Esophagus muscularis mucosa (tissue), 4 donors: ENCODE results near the gene NSRP1. TPM values are rescaled to one million over a fixed set of nuclear protein-coding genes. Genes with fewer than 3 reads are reported as not detected.

Source experiments
- DNase-seq: peaks from one replicate; pipeline ENCODE4 v3.0.0-alpha.2; 2017; ENCODE audit errors: extremely low spot score
- H3K27ac ChIP-seq, 4 donors: fragments of 200-600 bp; sonication (generic); replicated peaks in 1 of 4; 1 replicate in 3 of 4; 2 replicates in 1 of 4; pipeline ENCODE4 v1.5.1; 2016 to 2019; ENCODE audit warnings: mild to moderate bottlenecking in 1 of 4
- H3K27me3 ChIP-seq, 4 donors: fragments of 200-600 bp; sonication (generic); one replicate each; pipeline versions ENCODE4 v1.5.1 to v1.6.0; 2016 to 2019
- H3K36me3 ChIP-seq, 4 donors: fragments of 200-600 bp; sonication (generic); one replicate each; pipeline ENCODE4 v1.5.1; 2016 to 2019
- H3K4me1 ChIP-seq, 4 donors: fragments of 200-600 bp; sonication (generic); one replicate each; pipeline ENCODE4 v1.5.1; 2016 to 2019
- H3K4me3 ChIP-seq, 4 donors: fragments of 200-600 bp; sonication (generic); 1 replicate in 2 of 4; 2 replicates in 2 of 4; pipeline ENCODE4 v1.5.1; 2016 to 2019; ENCODE audit warnings: mild to moderate bottlenecking in 4 of 4, moderate library complexity in 1 of 4
- H3K9me3 ChIP-seq, 4 donors: fragments of 200-600 bp; sonication (generic); 1 replicate in 3 of 4; 2 replicates in 1 of 4; pipeline ENCODE4 v1.5.1; 2016 to 2019
- CTCF ChIP-seq, 3 experiments: fragments of 200-600 bp in 2 of 3; fragments of 450-650 bp in 1 of 3; sonication (generic) in 2 of 3; IDR thresholded peaks; one replicate each; pipeline ENCODE4 v1.5.1; 2017 to 2019; ENCODE audit warnings: antibody characterized with exemption in 3 of 3, mild to moderate bottlenecking in 2 of 3, moderate library complexity in 1 of 3
- EP300 ChIP-seq: sonication (generic); formaldehyde crosslinking; IDR thresholded peaks from one replicate; pipeline ENCODE4 v1.6.1; 2017; ENCODE audit warnings: antibody characterized with exemption
- POLR2A ChIP-seq: fragments of 450-650 bp; IDR thresholded peaks from one replicate; pipeline ENCODE4 v1.6.1; 2017; ENCODE audit warnings: antibody characterized with exemption, moderate library complexity, mild to moderate bottlenecking, low read depth
- POLR2AphosphoS5 ChIP-seq, 2 donors: sonication (generic); formaldehyde crosslinking; IDR thresholded peaks; one replicate each; pipeline ENCODE4 v1.6.1; 2017; ENCODE audit warnings: antibody characterized with exemption in 2 of 2
- WGBS: methylation state at CpG from one replicate; pipeline ENCODE4 v1.1.5; 2018; 5-methylcytosine and 5-hydroxymethylcytosine counted together
- intact Hi-C: fragments of 100-400 bp; cut with DNase I; formaldehyde crosslinking; loops from one replicate; pipeline ENCODE4 v1.15.1; 2023
- total RNA-seq, 4 donors: library from RNA; depleted of rRNA; stranded (reverse); fragments of >200 nt; gene quantifications; one replicate each; pipeline versions ENCODE4 v1.1.0 to v1.2.1, GENCODE V29; 2016

NSRP1 gene
- total RNA-seq, 4 donors from 2014 or later, result 20.0 to 38.6 (median 30.3) TPM

- no peak for DNase-seq
- no peak overlapping the region for H3K27ac ChIP-seq
- intact Hi-C loops, result no loop called here
- no peak for TF ChIP-seq EP300
- TF ChIP-seq POLR2AphosphoS5 (IDR thresholded peaks at IDR 0.05), result no peak
- no peaks in the 10 kb centered on the region for H3K9me3 ChIP-seq
- peaks cover 14 to 35% (median 21%) of the 10 kb centered on the region in 4 donors for H3K36me3 ChIP-seq
- no peaks in the 10 kb centered on the region for H3K27me3 ChIP-seq
- H3K4me3 ChIP-seq, result no peak overlapping the region
- H3K4me1 ChIP-seq, result peaks cover 0 to 4% (median 0%) of the 10 kb centered on the region in 4 donors
Observed at GRCh38 chr17:30170415-30170987, 53.9 kb downstream of the NSRP1 start.

- H3K27ac ChIP-seq, result no peak overlapping the region
- no peaks in the 10 kb centered on the region for H3K27me3 ChIP-seq
- H3K9me3 ChIP-seq, result no peaks in the 10 kb centered on the region
- WGBS, result 97% methylated on average over 1 of the region's 1 CpG
- no peak for DNase-seq
- H3K4me3 ChIP-seq, result no peak overlapping the region
- TF ChIP-seq CTCF (IDR thresholded peaks at IDR 0.05) (no peak), POLR2A (no peak), POLR2AphosphoS5 (IDR thresholded peaks at IDR 0.05) (no peak), EP300 (no peak)
- no peaks in the 10 kb centered on the region for H3K4me1 ChIP-seq
- intact Hi-C loops, result no loop called here
- H3K36me3 ChIP-seq, result peaks cover 14 to 49% (median 35%) of the 10 kb centered on the region in 4 donors
Observed at GRCh38 chr17:30172560-30172959, 55.9 kb downstream of the NSRP1 start.

- Histone ChIP-seq H3K36me3 (peaks cover 14 to 55% (median 35%) of the 10 kb centered on the region in 4 donors), H3K27me3 (no peaks in the 10 kb centered on the region), H3K4me3 (no peak overlapping the region), H3K27ac (no peak overlapping the region), H3K4me1 (no peaks in the 10 kb centered on the region), H3K9me3 (no peaks in the 10 kb centered on the region)
- 67% methylated on average over 2 of the region's 2 CpGs for WGBS
- TF ChIP-seq POLR2AphosphoS5 (IDR thresholded peaks at IDR 0.05) (no peak), POLR2A (no peak), CTCF (IDR thresholded peaks at IDR 0.05) (no peak), EP300 (no peak)
- intact Hi-C loops, result no loop called here
- DNase-seq, result no peak
Observed at GRCh38 chr17:30173649-30174048, 57.0 kb downstream of the NSRP1 start.

GRCh38 chr17:30174556-30174955 lies 57.9 kb downstream of the NSRP1 start:
- Histone ChIP-seq H3K27me3 (no peaks in the 10 kb centered on the region), H3K4me3 (no peak overlapping the region), H3K4me1 (no peaks in the 10 kb centered on the region), H3K36me3 (peaks cover 14 to 64% (median 41%) of the 10 kb centered on the region in 4 donors), H3K9me3 (no peaks in the 10 kb centered on the region), H3K27ac (no peak overlapping the region)
- TF ChIP-seq EP300, result no peak
- TF ChIP-seq POLR2AphosphoS5 (IDR thresholded peaks at IDR 0.05), result no peak
- no peak for TF ChIP-seq CTCF (IDR thresholded peaks at IDR 0.05)
- TF ChIP-seq POLR2A, result no peak
- no peak for DNase-seq
- intact Hi-C loops, result no loop called here
- WGBS, result 94% methylated on average over 1 of the region's 1 CpG

- intact Hi-C loops, result no loop called here
- Histone ChIP-seq H3K27me3 (no peaks in the 10 kb centered on the region), H3K36me3 (peaks cover 35 to 87% (median 63%) of the 10 kb centered on the region in 4 donors)
Observed at GRCh38 chr17:30176855-30177254, 60.2 kb downstream of the NSRP1 start.

More at GRCh38 chr17:30176855-30177254, 60.2 kb downstream of the NSRP1 start:
- 95% methylated on average over 5 of the region's 5 CpGs for WGBS
- TF ChIP-seq CTCF (IDR thresholded peaks at IDR 0.05) (no peak), POLR2A (no peak), EP300 (no peak), POLR2AphosphoS5 (IDR thresholded peaks at IDR 0.05) (no peak)
- H3K4me1 ChIP-seq, result no peaks in the 10 kb centered on the region
- no peak overlapping the region for H3K4me3 ChIP-seq
- no peak for DNase-seq
- no peak overlapping the region for H3K27ac ChIP-seq
- H3K9me3 ChIP-seq, result no peaks in the 10 kb centered on the region
